ENCODE results near the gene HSH2D.

- no peak for TF ChIP-seq CTCF (IDR thresholded peaks at IDR 0.05; ENCODE audit: poor library complexity)
- no peak for TF ChIP-seq EZH2phosphoT487 (IDR thresholded peaks at IDR 0.05; ENCODE audit: low read depth, severe bottlenecking, unreplicated experiment)
- no peak for TF ChIP-seq EZH2 (IDR thresholded peaks at IDR 0.05; ENCODE audit: borderline replicate concordance)
Observed at GRCh38 chr19:16166417-16166816, 22.9 kb downstream of the HSH2D start.
